K562 (cell line): ENCODE results near the gene SPDYE6.

Experiments
- ATF3 ChIP-seq, 2 experiments: fragments of 450-650 bp in 1 of 2; sonication (generic) in 1 of 2; formaldehyde crosslinking in 1 of 2; IDR thresholded peaks in 1 of 2; conservative IDR thresholded peaks in 1 of 2; 2 replicates each; pipeline versions ENCODE4 v1.6.1 to v1.8.1; 2016 to 2023; ENCODE audit warnings: mild to moderate bottlenecking in 2 of 2, moderate library complexity in 2 of 2, inconsistent platforms in 1 of 2, missing genetic modification reagents in 1 of 2
- CBX2 ChIP-seq: fragments of 200-600 bp; sonication (generic); IDR thresholded peaks from one replicate; pipeline ENCODE4 v1.6.1; 2012; ENCODE audit warnings: mild to moderate bottlenecking, low read length, inconsistent platforms; ENCODE audit not compliant: insufficient read depth, poor library complexity, severe bottlenecking
- EP300 ChIP-seq: IDR thresholded peaks from 2 replicates; pipeline ENCODE4 v1.6.1; 2012; ENCODE audit warnings: low read length, improper control_type of control experiment
- JUND ChIP-seq, 2 experiments: IDR thresholded peaks; 2 replicates in 1 of 2; 3 replicates in 1 of 2; pipeline ENCODE4 v1.6.1; 2011; ENCODE audit warnings: borderline replicate concordance in 2 of 2, low read depth in 2 of 2, low read length in 2 of 2, improper control_type of control experiment in 1 of 2, missing biosample characterization in 1 of 2, missing genetic modification characterization in 1 of 2, missing genetic modification reagents in 1 of 2
- SP1 ChIP-seq: sonication (generic); formaldehyde crosslinking; IDR thresholded peaks from 2 replicates; pipeline ENCODE4 v1.8.1; 2022; ENCODE audit warnings: mild to moderate bottlenecking, missing genetic modification reagents
- SRF ChIP-seq, 2 experiments: fragments of 250-450, 450-650 bp in 1 of 2; sonication (Bioruptor Pico) in 1 of 2; sonication (generic) in 1 of 2; formaldehyde crosslinking; IDR thresholded peaks; 2 replicates each; pipeline versions ENCODE4 v1.5.0 to v1.5.1; 2020 to 2022; ENCODE audit warnings: mild to moderate bottlenecking in 1 of 2, missing genetic modification reagents in 1 of 2
- ZNF239 ChIP-seq: fragments of 250-450 bp; sonication (Bioruptor Pico); IDR thresholded peaks from 2 replicates; pipeline ENCODE4 v1.4.0; 2020; ENCODE audit warnings: mild to moderate bottlenecking

DNA sequence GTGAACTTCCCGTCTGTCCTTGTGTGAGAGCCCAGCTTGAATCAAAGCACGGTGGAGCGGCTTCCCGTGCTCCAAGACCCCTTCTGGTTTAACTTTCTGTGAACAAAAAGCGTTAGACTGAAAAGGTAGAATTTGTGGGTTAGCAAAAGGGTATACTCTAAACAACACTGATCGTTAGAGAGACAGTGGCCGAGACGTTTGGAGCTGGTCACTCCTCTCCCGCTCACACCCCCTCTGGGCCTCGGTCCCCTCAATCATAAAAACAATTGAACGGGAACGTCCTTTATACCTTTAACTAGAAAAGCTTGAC, 40.4 kb upstream of the SPDYE6 start:
- TF ChIP-seq JUND (IDR thresholded peaks at IDR 0.05; ENCODE audit: borderline replicate concordance, low read depth, low read length) (no peak), JUND (tag; IDR thresholded peaks at IDR 0.05; ENCODE audit: borderline replicate concordance, low read depth, low read length) (no peak), CBX2 (no peak), ZNF239 (no peak), SP1 (CRISPR knock-in tag) (no peak; the same call in 1 of the 2 replicates), ATF3 (IDR thresholded peaks at IDR 0.05) (no peak), ATF3 (CRISPR knock-in tag; conservative IDR thresholded peaks at IDR 0.05) (no peak), SRF (CRISPR knock-in tag; IDR thresholded peaks at IDR 0.05) (0 out of 4 replicates have a peak, but pooled peaks of 1 of the 2 experiments have one; percentile 3), EP300 (no peak)
